Activated T-helper 1 cell treated with Interleukin-2 at 50 U/mL for 16 hours (primary cell): Measurements from ENCODE around the gene KRT16.
"Not testable (repeated sequence)": the region's sequence is repeated elsewhere in the genome, so short reads cannot be mapped to it uniquely, and the experiment has no call there.

Source experiments
- DNase-seq: peaks from one replicate; pipeline ENCODE4 v3.0.0-alpha.2; 2020; ENCODE audit warnings: low read depth

KRT16 gene

GRCh38 chr17:41583137-41584127 is 29.1 kb downstream of the KRT16 start:
- DNase-seq = no peak

GRCh38 chr17:41582061-41582968 is 30.3 kb downstream of the KRT16 start:
- not testable (repeated sequence) for DNase-seq

GRCh38 chr17:41581366-41582060 is 31.1 kb downstream of the KRT16 start:
- no peak for DNase-seq

- DNase-seq = no peak
Measured at GRCh38 chr17:41580687-41581365, 31.7 kb downstream of the KRT16 start.

GRCh38 chr17:41580244-41580575 is 32.4 kb downstream of the KRT16 start:
- DNase-seq = no peak

DNA sequence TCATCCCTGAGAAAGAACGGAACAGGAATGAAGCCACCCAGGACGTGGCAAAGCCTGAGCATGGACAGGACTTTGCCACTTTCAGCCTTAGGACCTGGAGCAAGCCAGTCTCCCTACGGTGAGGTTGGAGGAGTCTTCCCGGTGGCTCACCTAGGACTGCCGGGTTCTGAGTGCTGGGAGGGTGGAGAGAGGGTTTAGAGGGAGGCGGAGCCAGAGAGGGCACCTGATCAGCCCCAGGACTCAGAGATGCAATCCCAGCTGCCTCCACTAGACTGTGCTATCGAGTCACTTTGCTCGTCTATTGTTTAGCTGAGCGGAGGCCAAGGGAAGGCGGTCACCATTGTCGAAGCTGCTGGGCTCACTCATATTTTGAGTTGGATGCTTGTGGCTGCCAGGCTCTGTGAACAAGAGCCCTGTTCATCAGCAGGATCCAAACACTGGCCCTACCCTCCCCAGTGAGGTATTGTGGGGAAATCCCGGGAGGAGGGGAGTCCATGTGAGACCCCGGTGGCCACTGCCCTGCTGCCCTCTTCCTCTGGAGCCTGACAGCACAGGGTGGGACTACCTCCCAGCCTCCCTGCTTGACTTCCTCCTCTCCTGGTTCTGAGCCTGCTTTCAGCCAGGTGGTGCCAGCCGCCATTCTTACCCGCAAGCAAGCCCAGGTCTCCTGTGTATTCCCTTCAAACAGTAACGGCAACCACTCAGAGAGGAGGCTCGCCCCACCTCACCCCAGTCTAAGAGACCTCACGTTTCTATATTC is 32.9 kb downstream of the KRT16 start:
- peak; percentile 15 for DNase-seq

DNA sequence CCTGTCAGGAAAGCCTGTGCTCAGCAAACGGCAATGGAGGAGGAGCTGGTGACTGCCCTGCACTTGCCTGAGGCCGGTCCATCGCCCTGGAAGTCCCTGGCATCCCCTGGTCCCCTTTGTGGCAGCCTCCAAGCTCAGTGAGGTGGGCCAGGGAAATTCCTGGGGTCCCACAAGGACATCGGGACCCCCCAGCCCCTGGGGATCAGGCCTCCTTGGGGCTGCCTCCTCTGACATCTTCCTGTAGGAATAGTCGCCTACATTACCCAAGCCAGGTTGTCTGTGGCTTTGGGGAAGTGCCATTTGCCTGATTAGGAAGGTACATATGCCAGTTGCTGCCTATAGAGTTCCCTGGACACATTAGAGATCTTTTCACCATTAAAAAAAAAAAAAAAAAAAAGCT is 33.6 kb downstream of the KRT16 start:
- DNase-seq = no peak

DNA sequence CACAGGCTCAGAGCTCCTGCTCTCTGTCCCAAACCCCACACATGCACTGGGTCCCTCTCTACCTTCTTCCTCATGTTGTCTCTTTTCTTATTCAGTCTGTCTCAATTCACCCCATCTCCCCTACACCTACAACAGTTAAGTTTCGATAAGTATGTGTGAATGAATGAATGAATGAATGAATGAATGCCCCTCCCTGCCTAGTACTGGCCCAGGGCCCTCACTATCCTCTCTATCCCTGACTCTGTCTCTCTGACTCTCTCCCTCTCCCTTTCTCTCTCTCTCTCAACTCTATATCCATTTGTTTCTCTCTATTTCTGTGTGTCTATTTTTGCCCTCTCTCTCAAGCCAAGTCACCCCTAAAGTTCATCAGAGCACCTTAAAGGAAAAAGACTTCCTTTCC is 34.0 kb downstream of the KRT16 start:
- DNase-seq = no peak

- DNase-seq = not testable (repeated sequence)
Measured at GRCh38 chr17:41576740-41577139, 35.8 kb downstream of the KRT16 start.

DNA sequence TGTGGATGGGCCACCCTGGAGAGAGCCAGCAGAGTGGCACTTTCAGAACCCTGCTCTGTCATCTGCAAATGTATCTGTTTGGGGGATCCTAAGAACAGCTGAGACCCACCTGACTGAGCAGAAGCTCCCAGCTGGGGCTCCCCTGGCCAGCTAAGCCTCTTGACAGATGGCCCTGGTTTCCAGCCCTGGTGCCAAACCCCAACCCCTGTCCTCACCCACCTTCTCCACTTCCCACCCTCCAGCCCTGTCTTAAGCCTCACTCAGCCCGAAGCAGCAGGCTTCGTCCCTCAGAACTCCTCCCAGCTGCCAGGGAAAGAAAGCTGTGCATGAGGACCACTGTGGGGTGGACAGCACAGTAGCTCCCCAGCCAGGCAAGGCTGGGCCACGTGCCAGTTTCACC is 37.2 kb downstream of the KRT16 start:
- no peak for DNase-seq

DNA sequence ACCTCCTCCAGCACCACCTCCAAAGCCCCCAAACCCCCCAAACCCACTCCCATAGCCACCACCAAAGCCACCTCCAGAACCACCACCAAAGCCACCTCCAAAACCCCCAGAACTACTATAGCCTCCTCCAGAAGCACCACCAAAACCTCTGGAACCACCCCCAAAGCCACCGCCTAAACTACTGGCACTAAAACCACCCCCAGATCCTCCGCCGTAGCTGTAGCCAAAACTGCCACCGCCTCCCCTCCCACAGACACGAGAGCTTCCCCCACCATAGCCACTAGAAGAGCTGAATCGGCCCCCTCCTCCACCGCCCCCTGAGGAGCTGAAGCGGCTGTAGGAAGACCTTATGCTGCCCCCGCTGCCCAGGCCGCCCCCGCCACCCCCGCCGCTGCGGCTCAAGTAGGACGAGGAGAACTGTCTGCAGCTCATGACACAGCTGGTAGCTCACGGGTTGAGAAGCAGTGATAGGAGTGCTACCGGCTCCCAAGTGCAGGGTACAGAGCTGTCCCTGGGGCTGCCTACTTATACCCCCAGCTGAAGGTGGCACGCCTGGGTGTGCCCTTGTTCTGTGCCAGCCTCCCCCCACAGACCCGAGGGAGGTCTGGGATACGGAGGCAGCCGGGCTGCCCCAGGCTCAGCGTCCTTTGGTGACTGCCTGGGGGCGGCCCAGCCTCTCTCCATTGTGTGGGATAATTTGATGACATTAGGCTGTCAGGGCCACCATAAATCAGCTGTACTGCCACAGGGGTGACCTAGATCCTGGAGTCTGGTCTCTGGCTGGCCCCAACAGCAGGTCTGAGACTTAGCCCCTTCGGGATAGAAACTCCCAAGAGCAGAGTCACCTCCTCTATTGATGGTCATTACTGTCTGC is 40.8 kb downstream of the KRT16 start, which contains the start of gene KRT9:
TSS of gene KRT9 (minus strand) at position 499 of the 874 bp plus-strand sequence. CDS start at position 432, 67 bp downstream.
- DNase-seq = no peak

GRCh38 chr17:41567317-41567716 is 45.2 kb downstream of the KRT16 start:
- no peak for DNase-seq

GRCh38 chr17:41565338-41565737 is 47.2 kb downstream of the KRT16 start:
- no peak for DNase-seq

DNA sequence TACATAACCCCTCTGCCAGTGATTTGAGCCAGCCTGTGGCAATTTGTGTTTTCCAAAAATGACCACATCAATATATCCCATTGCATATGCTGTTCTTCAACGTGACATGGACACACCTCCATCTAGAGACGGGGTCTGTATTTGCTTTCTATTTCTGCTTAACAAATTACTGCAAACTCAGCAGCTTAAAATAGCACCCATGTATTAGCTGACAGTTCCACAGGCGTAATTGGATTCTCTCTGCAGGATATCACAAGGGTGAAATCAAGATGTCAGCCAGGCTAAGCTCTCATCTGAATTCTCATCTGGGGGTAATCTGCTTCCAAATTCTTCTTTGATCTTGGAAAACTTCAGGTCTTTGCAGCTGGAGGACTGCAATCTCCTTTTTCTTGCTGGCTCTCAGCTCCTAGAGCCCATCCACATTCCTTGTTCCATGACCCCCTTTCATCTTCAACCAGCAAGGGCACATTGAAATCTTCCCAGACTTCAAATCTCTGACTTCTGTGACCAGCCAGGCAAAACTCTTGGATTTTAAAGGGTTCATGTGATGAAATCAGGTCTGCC is 48.9 kb downstream of the KRT16 start:
- DNase-seq = no peak

DNA sequence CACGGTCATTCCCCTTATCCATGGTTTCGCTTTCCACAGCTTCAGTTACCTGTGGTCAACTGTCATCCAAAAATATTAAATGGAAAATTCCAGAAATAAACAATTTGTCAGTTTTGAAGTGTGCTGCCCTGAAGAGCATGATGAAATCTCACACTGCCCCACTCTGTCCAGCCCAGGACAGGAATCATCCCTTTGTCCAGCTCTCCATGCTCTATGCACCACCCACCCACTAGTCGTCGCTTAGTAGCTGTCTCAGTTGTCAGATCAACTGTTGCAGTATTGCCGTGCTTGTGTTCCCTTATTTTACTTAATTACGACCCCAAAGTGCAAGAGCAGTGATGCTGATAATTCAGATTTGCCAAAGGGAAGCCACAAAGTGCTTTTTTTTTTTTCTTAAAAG is 51.0 kb downstream of the KRT16 start:
- no peak for DNase-seq
